Uterus (tissue), 4 donors: ENCODE data around the gene NMT2. TPM values are rescaled to one million over a fixed set of nuclear protein-coding genes. Genes with fewer than 3 reads are reported as not detected.

ENCODE experiments used
- DNase-seq, 2 donors: peaks; one replicate each; pipeline ENCODE4 v3.0.0-alpha.2; 2019 to 2020
- H3K27ac ChIP-seq, 2 donors: fragments of 200-600 bp; sonication (generic); 1 replicate in 1 of 2; 2 replicates in 1 of 2; pipeline ENCODE4 v1.5.1; 2016 to 2018
- H3K27me3 ChIP-seq, 2 donors: fragments of 200-600 bp; sonication (generic); one replicate each; pipeline ENCODE4 v1.5.1; 2018 to 2019; ENCODE audit warnings: control low read depth in 1 of 2
- H3K36me3 ChIP-seq, 2 donors: fragments of 200-600 bp; sonication (generic); one replicate each; pipeline ENCODE4 v1.5.1; 2019; ENCODE audit warnings: control low read depth in 1 of 2
- H3K4me1 ChIP-seq, 2 donors: fragments of 200-600 bp; sonication (generic); one replicate each; pipeline ENCODE4 v1.5.1; 2018 to 2019; ENCODE audit warnings: control low read depth in 1 of 2
- H3K4me3 ChIP-seq, 2 donors: fragments of 200-600 bp; sonication (generic); 1 replicate in 1 of 2; 2 replicates in 1 of 2; pipeline ENCODE4 v1.5.1; 2018 to 2019; ENCODE audit warnings: mild to moderate bottlenecking in 1 of 2
- H3K9me3 ChIP-seq, 2 donors: fragments of 200-600 bp; sonication (generic); one replicate each; pipeline ENCODE4 v1.5.1; 2019; ENCODE audit warnings: control low read depth in 1 of 2
- CTCF ChIP-seq, 4 experiments: fragments of 200-600 bp in 2 of 4; fragments of 450-650 bp in 2 of 4; sonication (generic) in 2 of 4; IDR thresholded peaks; one replicate each; pipeline ENCODE4 v1.5.1; 2016 to 2019; ENCODE audit warnings: antibody characterized with exemption in 4 of 4, mild to moderate bottlenecking in 2 of 4, moderate library complexity in 1 of 4
- POLR2A ChIP-seq, 2 donors: fragments of 450-650 bp; IDR thresholded peaks; one replicate each; pipeline ENCODE4 v1.6.1; 2016; ENCODE audit warnings: antibody characterized with exemption in 2 of 2, mild to moderate bottlenecking in 1 of 2, moderate library complexity in 1 of 2
- intact Hi-C: fragments of 100-400 bp; cut with DNase I; formaldehyde crosslinking; loops from one replicate; pipeline ENCODE4 v1.15.1; 2023; ENCODE audit warnings: low total_unique reads
- total RNA-seq, 4 donors: library from RNA; depleted of rRNA in 3 of 4; stranded (reverse); fragments of >200 nt in 3 of 4; gene quantifications; one replicate each; pipeline versions ENCODE4 v1.1.0 to v1.2.4, GENCODE V29; 2014 to 2023
- donor health status: DM: yes; HTN: yes; CAD: no.

NMT2 gene
- total RNA-seq, 4 donors from 2014 or later, result 7.4 to 42.7 (median 35.5) TPM

- Histone ChIP-seq H3K4me3 (no peak overlapping the region), H3K9me3 (no peaks in the 10 kb centered on the region), H3K4me1 (no peaks in the 10 kb centered on the region), H3K27ac (no peak overlapping the region), H3K36me3 (no peaks in the 10 kb centered on the region), H3K27me3 (no peaks in the 10 kb centered on the region)
- no peak for DNase-seq
- intact Hi-C loops, result no loop called here
- TF ChIP-seq POLR2A (IDR thresholded peaks at IDR 0.05) (no peak), CTCF (IDR thresholded peaks at IDR 0.05) (no peak)
Observed at GRCh38 chr10:15141136-15142054, 27.1 kb downstream of the NMT2 start.

GRCh38 chr10:15140698-15141097 is 27.8 kb downstream of the NMT2 start:
- TF ChIP-seq POLR2A (IDR thresholded peaks at IDR 0.05), result no peak
- TF ChIP-seq CTCF (IDR thresholded peaks at IDR 0.05), result no peak
- Histone ChIP-seq H3K36me3 (no peaks in the 10 kb centered on the region), H3K4me3 (no peak overlapping the region), H3K4me1 (no peaks in the 10 kb centered on the region), H3K9me3 (no peaks in the 10 kb centered on the region), H3K27me3 (no peaks in the 10 kb centered on the region), H3K27ac (no peak overlapping the region)
- intact Hi-C loops, result no loop called here
- no peak for DNase-seq

GRCh38 chr10:15137636-15138035 is 30.9 kb downstream of the NMT2 start:
- Histone ChIP-seq H3K27ac (no peak overlapping the region), H3K4me1 (no peaks in the 10 kb centered on the region), H3K4me3 (no peak overlapping the region), H3K9me3 (no peaks in the 10 kb centered on the region), H3K36me3 (no peaks in the 10 kb centered on the region), H3K27me3 (no peaks in the 10 kb centered on the region)
- DNase-seq, result no peak
- no peak for TF ChIP-seq CTCF (IDR thresholded peaks at IDR 0.05)
- TF ChIP-seq POLR2A (IDR thresholded peaks at IDR 0.05), result no peak
- intact Hi-C loops, result no loop called here

GRCh38 chr10:15137036-15137359 is 31.5 kb downstream of the NMT2 start:
- intact Hi-C loops, result no loop called here
- no peaks in the 10 kb centered on the region for H3K9me3 ChIP-seq
- H3K36me3 ChIP-seq, result no peaks in the 10 kb centered on the region
- H3K27me3 ChIP-seq, result no peaks in the 10 kb centered on the region
- DNase-seq, result no peak
- no peaks in the 10 kb centered on the region for H3K4me1 ChIP-seq
- no peak overlapping the region for H3K4me3 ChIP-seq
- H3K27ac ChIP-seq, result no peak overlapping the region
- TF ChIP-seq POLR2A (IDR thresholded peaks at IDR 0.05) (no peak), CTCF (IDR thresholded peaks at IDR 0.05) (no peak)

GRCh38 chr10:15136129-15137035 is 32.1 kb downstream of the NMT2 start:
- Histone ChIP-seq H3K36me3 (no peaks in the 10 kb centered on the region), H3K9me3 (no peaks in the 10 kb centered on the region), H3K4me3 (no peak overlapping the region), H3K27me3 (no peaks in the 10 kb centered on the region), H3K4me1 (no peaks in the 10 kb centered on the region), H3K27ac (no peak overlapping the region)
- intact Hi-C loops, result no loop called here
- TF ChIP-seq POLR2A (IDR thresholded peaks at IDR 0.05) (no peak), CTCF (IDR thresholded peaks at IDR 0.05) (no peak)
- no peak for DNase-seq
